GM19099 (cell line): ENCODE data around the gene CHPF2.

Source experiments
- POLR2A ChIP-seq: IDR thresholded peaks from 3 replicates; pipeline ENCODE4 v1.6.1; 2011; ENCODE audit warnings: low read depth; ENCODE audit not compliant: insufficient read length; ENCODE audit errors: extremely low read depth

Gene CHPF2

GRCh38 chr7:151198945-151199848 is 33.1 kb upstream of the CHPF2 start:
- no peak for TF ChIP-seq POLR2A

GRCh38 chr7:151201344-151201743 is 30.9 kb upstream of the CHPF2 start:
- TF ChIP-seq POLR2A, result no peak

GRCh38 chr7:151201751-151202150 is 30.5 kb upstream of the CHPF2 start:
- no peak for TF ChIP-seq POLR2A

GRCh38 chr7:151202836-151203235 is 29.4 kb upstream of the CHPF2 start:
- TF ChIP-seq POLR2A, result no peak

GRCh38 chr7:151204383-151205032 is 27.8 kb upstream of the CHPF2 start:
- TF ChIP-seq POLR2A, result no peak

- TF ChIP-seq POLR2A, result no peak
These were observed 26.6 kb upstream of the CHPF2 start for GRCh38 chr7:151205730-151206129.

- TF ChIP-seq POLR2A, result no peak
These were observed 25.4 kb upstream of the CHPF2 start for GRCh38 chr7:151206914-151207313.

GRCh38 chr7:151207315-151207714 is 25.0 kb upstream of the CHPF2 start:
- no peak for TF ChIP-seq POLR2A

- no peak for TF ChIP-seq POLR2A
These were observed 24.5 kb upstream of the CHPF2 start for GRCh38 chr7:151207804-151208203.

GRCh38 chr7:151208253-151208862 is 23.9 kb upstream of the CHPF2 start:
- no peak for TF ChIP-seq POLR2A

- TF ChIP-seq POLR2A, result no peak
These were observed 22.7 kb upstream of the CHPF2 start for GRCh38 chr7:151209588-151209987.

GRCh38 chr7:151210087-151210854 is 22.0 kb upstream of the CHPF2 start, which contains the start of gene H2BK1:
H2BK1 (minus strand) TSS chr7:151210488; CDS start chr7:151210318, 170 bp downstream.
- TF ChIP-seq POLR2A, result no peak

GRCh38 chr7:151211155-151211772 is 21.0 kb upstream of the CHPF2 start:
- TF ChIP-seq POLR2A, result no peak

GRCh38 chr7:151212626-151213025 is 19.7 kb upstream of the CHPF2 start:
- no peak for TF ChIP-seq POLR2A
